ENCODE data around the gene CCDC88B.
"Not testable (repeated sequence)": the region's sequence is repeated elsewhere in the genome, so short reads cannot be mapped to it uniquely, and the experiment has no call there.

GRCh38 chr11:64307795-64308194 lies 32.2 kb upstream of the CCDC88B start:
- not testable (repeated sequence) for TF ChIP-seq CTCF (IDR thresholded peaks at IDR 0.05; ENCODE audit: low read depth, low read length); EZH2phosphoT487 (IDR thresholded peaks at IDR 0.05; ENCODE audit: low read depth)

All from OCI-LY3 (cell line).